Vagina (tissue), 2 donors: ENCODE data around the gene KIF3A.

Experiments used
- POLR2A ChIP-seq, 2 donors: fragments of 450-650 bp; IDR thresholded peaks; one replicate each; pipeline ENCODE4 v1.6.1; 2017; ENCODE audit warnings: antibody characterized with exemption in 2 of 2, mild to moderate bottlenecking in 2 of 2, moderate library complexity in 2 of 2
- POLR2AphosphoS5 ChIP-seq, 2 donors: sonication (generic); formaldehyde crosslinking; IDR thresholded peaks; one replicate each; pipeline ENCODE4 v1.9.0; 2017; ENCODE audit warnings: antibody characterized with exemption in 2 of 2, mild to moderate bottlenecking in 2 of 2, low read depth in 1 of 2; ENCODE audit not compliant: insufficient read depth in 1 of 2
- TF ChIP-seq, protein P1 (sequence below), 3 experiments: fragments of 450-650 bp in 2 of 3; fragments of 200-600 bp in 1 of 3; sonication (generic) in 1 of 3; IDR thresholded peaks; one replicate each; pipeline ENCODE4 v1.5.1; 2017 to 2019; ENCODE audit warnings: antibody characterized with exemption in 3 of 3, mild to moderate bottlenecking in 2 of 3, moderate library complexity in 2 of 3

GRCh38 chr5:132718544-132719312 lies 18.6 kb downstream of the KIF3A start:
- TF ChIP-seq, protein P1, sequence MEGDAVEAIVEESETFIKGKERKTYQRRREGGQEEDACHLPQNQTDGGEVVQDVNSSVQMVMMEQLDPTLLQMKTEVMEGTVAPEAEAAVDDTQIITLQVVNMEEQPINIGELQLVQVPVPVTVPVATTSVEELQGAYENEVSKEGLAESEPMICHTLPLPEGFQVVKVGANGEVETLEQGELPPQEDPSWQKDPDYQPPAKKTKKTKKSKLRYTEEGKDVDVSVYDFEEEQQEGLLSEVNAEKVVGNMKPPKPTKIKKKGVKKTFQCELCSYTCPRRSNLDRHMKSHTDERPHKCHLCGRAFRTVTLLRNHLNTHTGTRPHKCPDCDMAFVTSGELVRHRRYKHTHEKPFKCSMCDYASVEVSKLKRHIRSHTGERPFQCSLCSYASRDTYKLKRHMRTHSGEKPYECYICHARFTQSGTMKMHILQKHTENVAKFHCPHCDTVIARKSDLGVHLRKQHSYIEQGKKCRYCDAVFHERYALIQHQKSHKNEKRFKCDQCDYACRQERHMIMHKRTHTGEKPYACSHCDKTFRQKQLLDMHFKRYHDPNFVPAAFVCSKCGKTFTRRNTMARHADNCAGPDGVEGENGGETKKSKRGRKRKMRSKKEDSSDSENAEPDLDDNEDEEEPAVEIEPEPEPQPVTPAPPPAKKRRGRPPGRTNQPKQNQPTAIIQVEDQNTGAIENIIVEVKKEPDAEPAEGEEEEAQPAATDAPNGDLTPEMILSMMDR (IDR thresholded peaks at IDR 0.05), result no peak
- TF ChIP-seq POLR2AphosphoS5 (IDR thresholded peaks at IDR 0.05; ENCODE audit: insufficient read depth in 1 of 2, low read depth in 1 of 2) (no peak), POLR2A (IDR thresholded peaks at IDR 0.05) (no peak)
